CD4-positive, alpha-beta T cell (primary cell): Measurements from ENCODE around the gene ADARB2. TPM values are rescaled to one million over a fixed set of nuclear protein-coding genes. Genes with fewer than 3 reads are reported as not detected.

Source experiments
- ATAC-seq: fragments of 200-7000 bp; cut with Tn5 transposase; one replicate; pipeline ENCODE4 v1.10.0; 2022; ENCODE audit warnings: mild to moderate bottlenecking; ENCODE audit not compliant: poor library complexity
- CTCF ChIA-PET: fragments of 350-600 bp; sonication (Branson Sonifier 250); formaldehyde crosslinking; loops from one replicate; lab custom pipeline; 2021; ENCODE audit warnings: antibody characterized with exemption, inconsistent platforms; lab: Charles Lee
- POLR2A ChIA-PET: fragments of 350-600 bp; sonication (Branson Sonifier 250); formaldehyde crosslinking; loops from one replicate; lab custom pipeline; 2021; ENCODE audit warnings: antibody characterized with exemption, inconsistent platforms; lab: Charles Lee
- DNase-seq, 14 experiments: peaks; one replicate each; pipeline ENCODE4 v3.0.0-alpha.2; 2013 to 2020; ENCODE audit warnings: mixed read lengths in 2 of 14
- H3K27ac ChIP-seq, 2 donors: one replicate each; pipeline versions ENCODE4 v1.5.1 to v1.7.0; 2013; ENCODE audit warnings: low read length in 2 of 2, low read depth in 1 of 2, mild to moderate bottlenecking in 1 of 2
- H3K27me3 ChIP-seq, 2 experiments: 1 replicate in 1 of 2; 2 replicates in 1 of 2; pipeline versions ENCODE4 v1.6.1 to v1.7.0; 2013; ENCODE audit warnings: low read length in 2 of 2, control low read depth in 1 of 2, mild to moderate bottlenecking in 1 of 2, moderate library complexity in 1 of 2; ENCODE audit not compliant: insufficient read depth in 2 of 2, control insufficient read depth in 1 of 2
- H3K36me3 ChIP-seq: one replicate; pipeline ENCODE4 v1.6.1; 2013; ENCODE audit warnings: low read length, control low read depth; ENCODE audit not compliant: insufficient read depth
- H3K4me1 ChIP-seq: one replicate; pipeline ENCODE4 v1.6.1; 2013; ENCODE audit warnings: low read length, control low read depth; ENCODE audit not compliant: insufficient read depth
- H3K4me3 ChIP-seq: one replicate; pipeline ENCODE4 v1.5.1; 2013; ENCODE audit warnings: mild to moderate bottlenecking, low read length, moderate library complexity
- H3K9me3 ChIP-seq, 2 experiments: 1 replicate in 1 of 2; 2 replicates in 1 of 2; pipeline versions ENCODE4 v1.6.1 to v1.7.0; 2013; ENCODE audit warnings: low read length in 2 of 2, mild to moderate bottlenecking in 2 of 2, control low read depth in 1 of 2, moderate library complexity in 1 of 2; ENCODE audit not compliant: control insufficient read depth in 1 of 2, insufficient read depth in 1 of 2
- H3K27ac Mint-ChIP-seq: one replicate; pipeline ENCODE4 v1.8.0; 2020; ENCODE audit warnings: mixed read lengths
- H3K27me3 Mint-ChIP-seq: one replicate; pipeline ENCODE4 v1.8.0; 2021; ENCODE audit warnings: mixed read lengths
- H3K36me3 Mint-ChIP-seq: one replicate; pipeline ENCODE4 v1.8.0; 2021; ENCODE audit warnings: low read depth, mixed read lengths
- H3K4me1 Mint-ChIP-seq: one replicate; pipeline ENCODE4 v1.8.0; 2021; ENCODE audit warnings: low read depth, mixed read lengths
- H3K4me3 Mint-ChIP-seq: one replicate; pipeline ENCODE4 v1.8.0; 2020; ENCODE audit warnings: mild to moderate bottlenecking, mixed read lengths
- H3K9me3 Mint-ChIP-seq: one replicate; pipeline ENCODE4 v1.8.0; 2020; ENCODE audit warnings: mixed read lengths
- intact Hi-C, 2 experiments: fragments of 100-400 bp; cut with DNase I in 1 of 2; cut with micrococcal nuclease in 1 of 2; formaldehyde crosslinking; loops; one replicate each; pipeline versions ENCODE4 v1.15.1 to v1.9.0; 2023 to 2025; cut with DNase I, micrococcal nuclease
- total RNA-seq, 174 experiments: library from RNA in 2 of 174; stranded (reverse) in 2 of 174; gene quantifications; one replicate each; pipeline ENCODE4 v1.2.3 and lab custom pipeline; 2021 to 2026
- TF ChIP-seq, protein P1 (sequence below): fragments of 200-600 bp; IDR thresholded peaks from one replicate; pipeline ENCODE4 v1.8.0; 2022; ENCODE audit warnings: antibody characterized with exemption, mild to moderate bottlenecking

ADARB2 gene
- total RNA-seq, 2 experiments from 2014 or later = 0.14 TPM; not detected in 1

DNA sequence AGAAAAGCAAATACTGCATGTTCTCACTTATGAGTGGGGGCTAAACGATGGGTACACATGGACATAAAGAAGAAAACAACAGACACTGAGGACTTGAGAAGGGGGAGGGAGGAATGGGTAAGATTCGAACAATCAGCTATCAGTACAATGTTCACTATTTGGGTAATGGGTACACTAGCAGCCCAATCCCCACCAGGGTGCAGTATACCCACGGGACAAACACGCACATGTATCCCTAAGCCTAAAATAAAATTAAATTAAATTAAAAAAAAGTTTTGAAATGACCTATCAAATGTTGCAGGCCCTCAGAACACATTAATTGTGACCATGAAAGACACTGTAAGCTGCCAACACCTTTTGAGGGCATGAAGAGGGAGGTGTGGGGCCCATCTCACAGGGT is 365.1 kb downstream of the ADARB2 start:
- Histone ChIP-seq H3K4me1 (no peaks in the 10 kb centered on the region), H3K9me3 (peaks cover 0 to 19% of the 10 kb centered on the region in 2 experiments), H3K27me3 (peaks cover under 1 to 6% of the 10 kb centered on the region in 2 experiments), H3K4me3 (no peak overlapping the region), H3K27ac (no peak overlapping the region), H3K36me3 (no peaks in the 10 kb centered on the region)
- no peak overlapping the region for H3K4me3 Mint-ChIP-seq
- intact Hi-C loops = no loop called here
- TF ChIP-seq, protein P1, sequence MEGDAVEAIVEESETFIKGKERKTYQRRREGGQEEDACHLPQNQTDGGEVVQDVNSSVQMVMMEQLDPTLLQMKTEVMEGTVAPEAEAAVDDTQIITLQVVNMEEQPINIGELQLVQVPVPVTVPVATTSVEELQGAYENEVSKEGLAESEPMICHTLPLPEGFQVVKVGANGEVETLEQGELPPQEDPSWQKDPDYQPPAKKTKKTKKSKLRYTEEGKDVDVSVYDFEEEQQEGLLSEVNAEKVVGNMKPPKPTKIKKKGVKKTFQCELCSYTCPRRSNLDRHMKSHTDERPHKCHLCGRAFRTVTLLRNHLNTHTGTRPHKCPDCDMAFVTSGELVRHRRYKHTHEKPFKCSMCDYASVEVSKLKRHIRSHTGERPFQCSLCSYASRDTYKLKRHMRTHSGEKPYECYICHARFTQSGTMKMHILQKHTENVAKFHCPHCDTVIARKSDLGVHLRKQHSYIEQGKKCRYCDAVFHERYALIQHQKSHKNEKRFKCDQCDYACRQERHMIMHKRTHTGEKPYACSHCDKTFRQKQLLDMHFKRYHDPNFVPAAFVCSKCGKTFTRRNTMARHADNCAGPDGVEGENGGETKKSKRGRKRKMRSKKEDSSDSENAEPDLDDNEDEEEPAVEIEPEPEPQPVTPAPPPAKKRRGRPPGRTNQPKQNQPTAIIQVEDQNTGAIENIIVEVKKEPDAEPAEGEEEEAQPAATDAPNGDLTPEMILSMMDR = no peak
- no peak overlapping the region for H3K27ac Mint-ChIP-seq
- no peak for ATAC-seq
- CTCF ChIA-PET = no interaction called here
- no peaks in the 10 kb centered on the region for H3K4me1 Mint-ChIP-seq
- H3K27me3 Mint-ChIP-seq = peaks cover 35% of the 10 kb centered on the region
- DNase-seq = no peak
- POLR2A ChIA-PET = no interaction called here
- H3K36me3 Mint-ChIP-seq = no peaks in the 10 kb centered on the region
- no peaks in the 10 kb centered on the region for H3K9me3 Mint-ChIP-seq

DNA sequence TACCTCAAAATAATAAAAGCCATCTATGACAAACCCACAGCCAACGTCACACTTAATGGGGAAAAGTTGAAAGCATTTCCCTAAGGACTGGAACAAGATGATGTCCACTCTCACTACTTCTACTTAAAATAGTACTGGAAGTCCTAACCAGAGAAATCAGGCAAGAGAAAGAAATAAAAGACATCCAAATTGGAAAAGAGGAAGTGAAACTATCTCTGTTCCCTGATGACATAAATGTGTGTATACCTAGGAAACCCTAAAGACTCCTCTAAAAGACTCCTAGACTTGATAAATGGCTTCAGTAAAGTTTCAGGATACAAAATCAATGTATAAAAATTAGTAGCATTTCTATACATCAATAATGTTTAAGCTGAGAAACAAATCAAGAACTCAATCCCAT is 367.0 kb downstream of the ADARB2 start:
- no peaks in the 10 kb centered on the region for H3K4me1 ChIP-seq
- Mint-ChIP-seq H3K36me3 (no peaks in the 10 kb centered on the region), H3K9me3 (no peaks in the 10 kb centered on the region), H3K4me1 (no peaks in the 10 kb centered on the region), H3K27ac (no peak overlapping the region), H3K4me3 (no peak overlapping the region), H3K27me3 (peaks cover 51% of the 10 kb centered on the region)
- TF ChIP-seq, protein P1 = no peak
- DNase-seq (no peak), ATAC-seq (no peak)
- H3K36me3 ChIP-seq = no peaks in the 10 kb centered on the region
- CTCF ChIA-PET = no interaction called here
- peaks cover 0 to 9% of the 10 kb centered on the region in 2 experiments for H3K27me3 ChIP-seq
- no peak overlapping the region for H3K27ac ChIP-seq
- no peak overlapping the region for H3K4me3 ChIP-seq
- intact Hi-C loops = no loop called here
- POLR2A ChIA-PET = no interaction called here
- H3K9me3 ChIP-seq = peaks cover 0 to 16% of the 10 kb centered on the region in 2 experiments

DNA sequence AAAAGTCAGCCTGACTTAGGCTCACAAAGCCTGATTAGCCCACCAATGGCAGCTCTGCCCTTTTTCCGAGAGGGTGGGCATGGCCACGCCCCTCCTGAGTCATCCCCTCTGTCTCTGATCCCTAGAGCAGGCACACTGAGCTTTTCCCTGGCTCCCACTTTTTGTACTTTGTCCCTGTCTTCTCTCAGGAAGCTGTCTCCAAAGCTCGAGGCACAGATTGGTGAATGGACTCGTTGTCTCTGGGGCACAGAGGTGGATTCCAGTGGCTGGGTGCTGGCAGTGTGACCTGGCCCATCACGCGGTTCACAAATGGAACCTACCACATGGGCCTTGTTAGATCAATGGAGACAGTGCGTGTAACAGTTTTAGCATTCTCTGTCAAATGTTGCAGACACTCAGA is 367.7 kb downstream of the ADARB2 start:
- no peaks in the 10 kb centered on the region for H3K9me3 Mint-ChIP-seq
- H3K4me1 ChIP-seq = no peaks in the 10 kb centered on the region
- H3K27ac Mint-ChIP-seq = no peak overlapping the region
- TF ChIP-seq, protein P1 = no peak
- peaks cover 51% of the 10 kb centered on the region for H3K27me3 Mint-ChIP-seq
- no peaks in the 10 kb centered on the region for H3K4me1 Mint-ChIP-seq
- peaks cover 0 to 9% of the 10 kb centered on the region in 2 experiments for H3K27me3 ChIP-seq
- intact Hi-C loops = no loop called here
- POLR2A ChIA-PET = no interaction called here
- H3K27ac ChIP-seq = no peak overlapping the region
- H3K36me3 Mint-ChIP-seq = no peaks in the 10 kb centered on the region
- no peak for ATAC-seq
- DNase-seq = no peak
- peaks cover 0 to 10% of the 10 kb centered on the region in 2 experiments for H3K9me3 ChIP-seq
- CTCF ChIA-PET = no interaction called here
- H3K36me3 ChIP-seq = no peaks in the 10 kb centered on the region
- no peak overlapping the region for H3K4me3 ChIP-seq
- no peak overlapping the region for H3K4me3 Mint-ChIP-seq
